HG02610 (cell line): ENCODE results near the gene CACNB4.
A peak's percentile ranks its signal among the peaks of the same experiment; 100 is the strongest.

Experiments
- ATAC-seq: cut with Tn5 transposase; IDR thresholded peaks from one replicate; pipeline ENCODE4 v1.9.1; 2021; ENCODE audit warnings: mild to moderate bottlenecking, moderate library complexity; ENCODE audit not compliant: unreplicated experiment

The CACNB4 gene

GRCh38 chr2:152089238-152089637 is 9.6 kb downstream of the CACNB4 start:
- ATAC-seq, result no peak

- no peak for ATAC-seq
These were observed 10.8 kb downstream of the CACNB4 start for GRCh38 chr2:152088006-152088405.

DNA sequence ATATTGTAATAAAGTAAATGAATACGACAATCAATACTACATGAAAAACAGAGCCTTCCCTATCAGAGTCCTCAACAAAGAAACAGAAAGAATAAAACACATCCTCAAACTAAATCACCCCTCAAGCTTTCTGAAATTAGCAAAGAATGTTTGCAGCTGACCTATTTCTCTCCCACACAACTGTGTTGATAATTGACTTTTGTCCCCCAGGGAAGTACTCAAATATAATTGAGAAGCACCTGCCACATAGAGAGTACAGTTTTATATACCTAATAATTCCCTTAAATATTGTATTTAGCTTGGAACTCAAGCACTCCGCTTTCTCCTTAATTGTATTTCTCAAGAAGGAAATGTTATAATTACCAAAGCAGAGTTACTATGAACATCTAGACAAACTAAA is 12.6 kb downstream of the CACNB4 start:
- no peak for ATAC-seq

DNA sequence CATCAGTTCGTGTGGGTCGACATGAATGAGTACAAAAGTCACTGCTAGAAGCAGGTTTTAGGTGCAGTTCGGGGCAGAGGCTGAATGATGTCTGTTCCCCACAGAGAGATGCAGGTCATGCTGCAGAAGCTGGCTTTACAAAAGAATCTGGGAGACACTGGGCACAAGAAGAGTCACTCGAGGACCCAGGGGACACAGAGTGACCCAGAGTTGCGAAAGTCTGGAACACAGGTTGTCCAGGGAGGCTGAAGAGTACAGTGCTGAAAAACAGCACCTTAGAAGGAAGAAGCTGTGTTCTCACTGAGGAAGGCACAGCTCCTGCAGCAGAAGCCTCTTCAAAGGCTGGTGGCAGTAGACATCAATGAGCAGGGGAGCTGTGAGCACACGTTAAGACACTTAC is 14.8 kb downstream of the CACNB4 start:
- ATAC-seq, result no peak

DNA sequence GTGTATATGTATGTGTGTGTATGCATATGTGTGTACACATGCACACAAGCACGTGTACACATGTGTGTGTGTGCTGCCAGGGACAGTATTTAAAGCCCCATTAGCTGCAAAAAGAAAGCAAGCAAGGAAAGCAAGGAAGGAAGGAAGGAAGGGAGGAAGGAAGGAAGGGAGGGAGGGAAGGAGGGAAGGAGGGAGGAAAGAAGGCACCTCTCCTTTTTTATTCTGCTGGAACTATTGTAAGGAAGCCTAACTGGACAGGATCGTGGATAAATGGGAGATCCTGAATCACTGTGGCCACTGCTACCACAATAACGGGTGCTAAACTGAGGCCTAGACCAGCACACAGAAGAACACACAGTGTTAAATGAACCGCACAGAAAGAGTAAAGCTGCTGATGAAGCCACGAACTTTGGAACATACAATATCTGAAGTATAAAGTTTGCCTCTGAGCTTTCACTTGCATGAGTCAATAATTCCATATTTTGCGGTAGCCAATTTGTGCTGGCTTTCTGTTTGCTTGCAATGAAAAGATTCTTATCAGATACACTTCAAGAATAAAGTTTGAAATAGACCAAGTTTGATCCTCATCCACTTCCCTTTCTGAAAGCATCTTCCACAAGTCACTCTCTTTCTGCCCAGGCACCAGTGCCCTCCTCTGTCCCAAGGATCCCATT is 15.5 kb downstream of the CACNB4 start:
- ATAC-seq, result no peak

- peak; percentile 80 for ATAC-seq
These were observed 20.2 kb downstream of the CACNB4 start for GRCh38 chr2:152078662-152079061.

DNA sequence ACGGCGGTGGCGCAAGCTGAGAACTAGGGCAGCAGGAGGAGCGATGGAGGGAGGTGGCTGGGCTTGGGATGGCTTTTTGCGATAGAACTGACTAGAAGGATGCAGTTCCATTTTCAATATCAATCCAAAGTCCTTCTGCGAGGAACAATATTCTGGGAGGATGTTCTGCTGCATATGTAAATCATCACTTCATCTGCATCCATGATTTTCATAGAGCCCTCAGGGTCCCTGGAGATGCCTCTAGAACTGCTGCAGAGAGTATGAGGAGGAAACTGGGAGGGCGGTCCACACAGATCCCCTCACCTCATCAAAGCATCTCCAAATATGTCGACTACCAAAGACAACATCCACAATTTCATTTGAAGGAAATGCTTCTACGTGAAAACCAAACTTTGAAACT is 20.8 kb downstream of the CACNB4 start:
- ATAC-seq, result no peak

DNA sequence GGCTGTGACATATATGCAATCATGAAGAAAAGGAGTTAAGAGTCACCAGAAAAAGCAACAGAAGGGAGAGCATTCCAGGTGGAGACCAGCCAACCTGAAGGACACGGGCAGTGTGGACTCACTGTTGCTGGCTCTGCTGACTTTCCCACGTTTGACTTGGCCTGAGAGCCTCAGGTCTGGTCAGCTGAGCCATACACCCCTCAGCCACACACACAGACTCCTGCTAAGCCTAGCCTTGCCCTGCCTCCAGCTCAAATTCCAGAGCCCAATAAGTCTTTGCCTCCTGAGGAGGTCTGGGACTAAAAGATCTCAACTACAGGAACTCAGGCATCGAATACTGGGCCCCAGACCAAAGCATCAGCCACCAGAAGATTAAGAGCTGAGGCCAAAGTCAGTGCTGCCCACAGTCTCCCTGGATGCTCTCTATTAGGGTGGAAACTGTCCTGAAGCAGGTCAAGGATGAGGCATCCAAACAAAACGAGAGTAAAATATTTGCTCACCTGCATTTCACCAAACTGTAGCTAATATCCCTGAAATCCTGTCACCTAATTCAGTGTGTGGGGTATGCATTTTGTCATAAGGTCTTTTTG is 23.3 kb downstream of the CACNB4 start:
- no peak for ATAC-seq

DNA sequence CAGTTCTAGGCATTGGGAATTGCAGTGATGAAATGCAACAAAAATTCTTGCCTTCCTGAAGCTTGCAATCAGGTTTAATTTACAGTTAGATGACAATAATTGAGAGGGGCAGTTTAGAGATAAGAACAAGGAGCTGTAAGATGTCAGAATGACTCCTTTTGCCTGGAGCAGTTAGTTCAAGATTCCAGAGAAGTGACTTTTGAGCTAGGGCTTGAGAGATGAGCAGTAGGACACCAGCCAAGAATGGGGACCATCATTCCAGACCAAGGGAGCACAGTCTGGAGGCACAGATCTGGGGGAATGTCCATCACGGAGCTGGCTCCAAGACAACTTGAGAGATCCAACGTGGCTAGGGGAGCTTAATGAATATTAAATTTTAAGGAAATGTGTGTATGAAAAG is 26.8 kb downstream of the CACNB4 start:
- no peak for ATAC-seq

DNA sequence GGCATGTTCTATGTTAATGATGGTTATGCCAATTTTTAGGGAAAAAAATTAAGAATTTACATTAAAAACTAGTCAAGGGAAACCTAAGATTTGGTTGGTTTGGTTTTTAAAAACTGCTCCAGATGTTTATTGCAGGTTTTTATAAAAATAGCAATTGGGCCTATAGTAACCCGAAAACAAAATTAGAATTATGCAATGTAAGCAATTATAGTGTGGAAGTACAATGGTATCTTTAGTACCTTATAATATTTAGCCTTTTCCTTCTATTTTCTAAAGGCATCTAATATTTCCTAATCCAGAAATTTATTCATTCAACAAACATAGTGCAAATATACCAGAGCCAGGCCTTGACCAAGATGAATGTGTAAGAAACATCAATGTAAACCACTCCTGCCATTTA is 27.3 kb downstream of the CACNB4 start:
- no peak for ATAC-seq

DNA sequence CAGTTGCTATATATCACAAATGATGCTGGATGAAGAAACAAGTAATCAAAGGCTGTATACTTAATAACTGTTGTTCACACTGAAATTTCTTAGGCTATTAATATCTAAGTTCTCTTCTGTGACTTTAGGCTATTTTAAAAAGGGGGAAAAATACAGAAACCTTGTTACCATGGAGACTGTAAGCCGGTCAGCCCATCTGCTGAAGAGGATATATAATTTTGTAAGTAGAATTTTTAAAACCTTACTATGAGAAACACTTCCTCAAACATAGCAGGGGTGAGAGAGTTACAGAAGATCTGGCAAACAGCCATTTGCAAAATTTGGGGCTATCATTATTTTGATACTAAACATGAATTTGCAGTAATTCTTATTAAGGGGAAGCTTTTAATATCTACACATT is 27.8 kb downstream of the CACNB4 start:
- ATAC-seq, result peak; percentile 73

- no peak for ATAC-seq
These were observed 30.6 kb downstream of the CACNB4 start for GRCh38 chr2:152068226-152068625.

- ATAC-seq, result no peak
These were observed 31.0 kb downstream of the CACNB4 start for GRCh38 chr2:152067823-152068222.

GRCh38 chr2:152065945-152066344 is 32.9 kb downstream of the CACNB4 start:
- ATAC-seq, result no peak

- no peak for ATAC-seq
These were observed 34.8 kb downstream of the CACNB4 start for GRCh38 chr2:152064001-152064400.

GRCh38 chr2:152063325-152063924 is 35.4 kb downstream of the CACNB4 start:
- no peak for ATAC-seq

DNA sequence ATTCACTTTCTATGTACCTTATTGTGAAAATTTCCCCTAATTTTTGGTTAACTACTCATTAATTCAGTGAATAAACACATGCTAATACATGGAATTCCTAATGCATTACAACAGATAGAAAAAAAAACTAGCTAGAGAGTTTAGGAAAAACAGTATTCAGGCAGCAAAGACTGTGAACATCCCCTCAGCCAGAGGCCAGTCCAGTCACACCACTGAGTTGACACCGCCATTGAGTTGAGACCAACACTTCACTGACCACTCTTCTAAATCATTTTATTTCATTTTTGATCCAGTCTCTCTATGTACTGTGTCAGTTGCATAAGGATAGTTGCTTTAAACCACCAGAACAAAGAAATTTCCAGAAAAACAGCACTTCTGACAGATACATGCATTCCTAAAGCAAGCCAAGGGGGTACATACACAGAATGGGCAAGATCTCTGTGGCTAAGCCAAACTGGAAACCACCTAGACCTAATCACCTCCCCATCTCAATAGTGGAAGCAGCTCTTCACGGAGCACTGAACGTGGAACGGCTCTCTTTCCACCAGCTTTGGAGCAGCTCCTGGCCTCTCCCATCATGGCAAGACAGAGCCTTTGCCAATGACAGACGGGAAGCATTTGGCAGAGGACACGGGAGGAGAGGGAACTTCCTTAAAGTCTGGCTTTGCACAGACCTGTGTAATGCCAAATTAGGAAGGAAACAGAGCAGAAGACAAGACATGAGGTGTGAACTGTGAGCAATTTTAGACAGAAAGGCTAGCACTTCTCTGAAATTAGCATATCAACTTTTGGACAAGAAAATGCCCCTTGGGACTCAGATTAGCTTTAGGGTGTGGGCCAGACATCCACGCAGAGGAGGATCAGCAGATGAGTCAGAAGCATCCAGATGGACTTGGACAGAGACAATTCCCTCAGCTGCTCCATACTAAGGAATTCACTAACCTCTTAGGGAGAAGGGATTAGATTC is 36.4 kb downstream of the CACNB4 start:
- peak; percentile 93 for ATAC-seq

DNA sequence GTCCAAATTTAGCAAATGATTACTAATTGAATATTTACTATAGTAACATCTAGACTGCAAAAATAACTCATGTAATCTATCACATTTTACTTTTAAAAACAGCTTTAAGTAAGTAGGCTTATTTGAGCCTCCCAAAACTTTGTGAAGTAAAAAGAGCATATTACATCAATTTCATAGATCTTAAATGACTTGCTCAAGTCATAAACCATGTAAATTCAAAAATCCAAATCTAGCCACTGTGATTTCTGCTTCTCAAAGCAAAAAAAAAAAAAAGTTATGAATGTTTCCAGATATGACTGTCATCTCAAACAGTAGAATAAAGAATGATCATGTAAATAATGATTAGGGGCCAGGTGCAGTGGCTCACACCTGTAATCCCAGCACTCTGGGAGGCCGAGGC is 37.5 kb downstream of the CACNB4 start:
- no peak for ATAC-seq

GRCh38 chr2:152058655-152059054 is 40.2 kb downstream of the CACNB4 start:
- ATAC-seq, result no peak

DNA sequence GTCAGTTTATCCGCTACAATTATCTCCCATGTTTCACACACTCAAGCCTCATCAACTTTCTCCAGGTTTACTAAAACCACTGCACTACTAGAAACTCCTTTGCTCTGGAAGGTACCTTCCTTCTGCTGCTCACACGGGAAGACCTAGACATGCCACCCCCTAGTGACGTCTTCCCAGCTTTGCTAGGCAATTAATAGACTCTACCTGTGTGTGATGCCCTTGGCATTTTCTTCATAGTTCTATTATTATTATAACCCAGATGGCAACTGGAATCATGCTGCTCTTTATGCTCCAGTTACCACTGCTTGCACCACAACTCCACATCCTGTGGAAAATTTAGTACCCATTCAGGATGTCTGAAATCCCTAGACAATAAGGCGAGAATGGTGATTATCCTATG is 42.4 kb downstream of the CACNB4 start:
- no peak for ATAC-seq

DNA sequence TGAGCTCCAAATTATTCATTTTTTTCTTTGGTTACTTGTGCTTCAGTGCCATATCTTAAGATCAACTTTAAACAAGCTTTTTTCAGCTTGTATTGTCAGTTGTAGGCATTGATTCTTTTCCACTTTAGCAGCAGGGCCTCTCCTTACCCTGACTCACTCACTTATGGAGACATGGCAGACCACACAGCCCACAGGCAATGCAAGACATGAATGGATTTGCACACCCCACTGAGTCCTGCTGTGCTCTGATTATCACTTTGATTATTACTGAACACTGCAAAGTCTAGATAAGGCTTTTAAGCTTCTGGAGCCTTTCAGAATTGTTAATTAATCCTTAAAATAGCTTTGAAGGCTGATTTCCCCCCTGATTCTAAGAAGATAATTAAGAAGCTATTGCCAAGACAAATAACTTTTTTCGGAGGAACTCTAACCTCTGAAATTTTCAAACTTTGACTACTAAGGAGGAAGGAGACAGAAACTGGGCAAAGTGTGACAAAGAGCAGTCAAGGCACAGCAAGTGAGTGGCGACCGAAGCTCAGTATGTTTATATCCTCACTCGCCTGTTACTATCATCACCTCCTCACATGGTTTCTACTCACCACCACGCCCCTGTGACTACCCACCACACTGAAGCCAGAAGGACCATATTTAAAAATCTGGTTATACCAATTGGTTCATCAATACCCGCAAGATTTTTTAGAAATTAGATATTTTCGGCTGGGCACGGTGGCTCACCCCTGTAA is 43.3 kb downstream of the CACNB4 start:
- ATAC-seq, result peak; percentile 88
